Measurements from ENCODE around the gene NAA35. TPM values are rescaled to one million over a fixed set of nuclear protein-coding genes. Genes with fewer than 3 reads are reported as not detected.
"Not testable (repeated sequence)": the region's sequence is repeated elsewhere in the genome, so short reads cannot be mapped to it uniquely, and the experiment has no call there.

The NAA35 gene
- total and polyA plus RNA-seq, 5 donors = 7.9 to 17.7 (median 16.9) TPM

DNA sequence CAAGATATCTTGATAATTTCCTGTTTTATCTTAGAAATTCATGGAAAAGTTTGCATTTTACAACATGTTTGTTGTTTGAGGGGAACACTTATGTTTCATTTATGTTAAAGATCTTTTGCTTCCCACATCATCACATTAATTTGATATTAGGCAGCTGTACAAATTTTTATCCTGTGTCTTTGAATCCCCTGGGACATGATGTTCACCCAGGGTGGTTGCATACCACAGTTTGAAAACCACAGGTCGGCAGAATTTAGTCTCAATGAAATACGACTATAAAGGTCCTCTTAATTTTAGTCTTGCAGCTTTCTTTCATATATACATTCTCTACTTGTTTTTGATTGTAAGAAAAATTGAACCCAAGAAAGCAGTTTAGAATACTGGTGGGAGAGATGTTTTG, 3.7 kb downstream of the NAA35 start:
- Histone ChIP-seq H3K27ac (ENCODE audit: low read length) (no peak overlapping the region), H3K9me3 (ENCODE audit: control insufficient read depth, low read length) (no peaks in the 10 kb centered on the region), H3K4me3 (ENCODE audit: low read length) (no peak overlapping the region), H3K27me3 (ENCODE audit: control insufficient read depth, insufficient read depth) (no peaks in the 10 kb centered on the region), H3K4me1 (ENCODE audit: control insufficient read depth, insufficient read depth, low read length) (no peaks in the 10 kb centered on the region)
- DNase-seq (no peak), ATAC-seq (no peak)
- 68% methylated on average over 2 of the region's 2 CpGs for WGBS
- intact Hi-C loops (cut with DNase I) = no loop called here

DNA sequence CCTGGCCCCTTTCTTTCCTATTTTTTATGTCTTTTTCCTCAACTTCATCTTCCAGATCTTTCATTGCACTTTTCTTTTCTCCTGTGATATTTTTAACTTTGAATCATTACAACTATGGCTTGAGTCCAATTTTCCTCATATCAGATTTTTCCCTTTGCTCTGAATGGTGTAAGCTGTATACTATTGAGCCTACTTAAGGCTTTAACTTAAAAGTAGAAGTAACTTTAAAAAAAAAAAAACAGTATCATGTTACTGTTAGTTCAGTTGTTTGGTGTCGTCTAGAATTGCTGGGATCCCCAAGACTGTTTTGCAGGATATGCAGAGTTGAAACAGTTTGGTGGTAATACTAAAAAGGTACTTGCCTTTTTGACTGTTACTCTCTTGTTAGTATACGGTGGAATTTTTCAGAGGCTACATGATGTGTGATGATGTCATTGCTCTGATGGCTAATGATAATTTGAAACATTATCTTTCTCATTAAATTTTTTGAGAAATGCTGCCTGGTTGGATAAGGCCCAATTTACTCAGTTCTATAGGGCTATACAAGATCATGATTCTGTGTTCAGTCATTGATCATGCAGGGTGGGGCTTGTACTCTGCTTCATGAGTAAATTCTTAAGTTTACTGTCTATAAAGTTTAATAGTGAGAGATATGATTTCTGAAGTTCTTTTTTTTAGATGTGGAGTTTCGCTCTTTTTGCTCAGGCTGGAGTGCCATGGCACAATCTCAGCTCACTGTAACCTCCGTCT, 8.8 kb downstream of the NAA35 start:
- 65% methylated on average over 4 of the region's 4 CpGs for WGBS
- no peak overlapping the region for H3K4me3 ChIP-seq (ENCODE audit: low read length)
- ATAC-seq = no peak
- H3K27ac ChIP-seq (ENCODE audit: low read length) = no peak overlapping the region
- intact Hi-C loops (cut with DNase I) = no loop called here
- no peaks in the 10 kb centered on the region for H3K27me3 ChIP-seq (ENCODE audit: control insufficient read depth, insufficient read depth)
- H3K9me3 ChIP-seq (ENCODE audit: control insufficient read depth, low read length) = no peaks in the 10 kb centered on the region
- DNase-seq = no peak
- peaks cover 3% of the 10 kb centered on the region for H3K4me1 ChIP-seq (ENCODE audit: control insufficient read depth, insufficient read depth, low read length)

DNA sequence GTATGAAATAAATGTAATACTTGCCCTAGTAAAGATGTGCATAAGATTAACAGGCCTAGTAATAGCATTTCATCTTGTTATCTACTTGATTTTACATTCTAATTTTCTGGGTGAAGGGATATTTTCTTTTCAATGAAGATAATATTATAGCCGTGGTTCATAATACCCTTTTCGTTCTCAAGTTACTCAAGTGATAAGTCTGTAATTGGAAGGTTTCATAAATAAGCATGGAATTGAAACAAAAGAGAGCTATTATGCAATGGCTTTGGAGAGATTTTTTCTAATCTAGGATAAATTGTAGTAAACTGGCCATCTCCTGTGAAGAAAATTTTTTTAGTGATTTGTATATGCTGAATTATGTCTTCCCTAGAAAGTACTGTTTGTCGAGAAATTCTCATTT, 19.0 kb downstream of the NAA35 start:
- Histone ChIP-seq H3K27ac (ENCODE audit: low read length) (no peak overlapping the region), H3K4me1 (ENCODE audit: control insufficient read depth, insufficient read depth, low read length) (no peaks in the 10 kb centered on the region), H3K9me3 (ENCODE audit: control insufficient read depth, low read length) (no peaks in the 10 kb centered on the region), H3K4me3 (ENCODE audit: low read length) (no peak overlapping the region), H3K27me3 (ENCODE audit: control insufficient read depth, insufficient read depth) (no peaks in the 10 kb centered on the region)
- WGBS = 70% methylated on average over 3 of the region's 3 CpGs
- DNase-seq (no peak), ATAC-seq (no peak)
- intact Hi-C loops (cut with DNase I) = no loop called here

DNA sequence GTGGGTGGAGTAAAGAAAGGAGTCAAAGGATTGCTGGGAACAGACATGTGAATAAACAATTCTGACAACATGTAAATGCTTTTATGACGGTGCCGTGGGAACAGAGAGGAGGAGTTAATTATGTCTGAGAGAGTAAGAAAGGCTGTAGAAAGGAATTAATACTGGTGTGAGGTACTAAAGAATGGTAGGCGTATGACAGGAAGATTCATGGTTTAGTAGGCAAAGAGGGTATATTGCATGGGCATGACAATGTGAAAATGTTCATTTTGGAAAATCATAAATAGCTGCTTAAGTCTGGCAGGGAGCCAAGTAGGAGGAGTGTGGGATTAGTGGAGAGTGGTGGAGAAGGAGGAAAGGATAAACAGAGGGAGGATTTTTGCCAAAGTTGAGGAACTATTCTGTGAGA, 19.7 kb downstream of the NAA35 start:
- ATAC-seq = peak in 1 of 2 donors; percentile 71
- Histone ChIP-seq H3K4me1 (ENCODE audit: control insufficient read depth, insufficient read depth, low read length) (no peaks in the 10 kb centered on the region), H3K27me3 (ENCODE audit: control insufficient read depth, insufficient read depth) (no peaks in the 10 kb centered on the region), H3K4me3 (ENCODE audit: low read length) (no peak overlapping the region), H3K9me3 (ENCODE audit: control insufficient read depth, low read length) (no peaks in the 10 kb centered on the region), H3K27ac (ENCODE audit: low read length) (no peak overlapping the region)
- intact Hi-C loops (cut with DNase I) = no loop called here
- WGBS = 55% methylated on average over 3 of the region's 3 CpGs
- DNase-seq = no peak

DNA sequence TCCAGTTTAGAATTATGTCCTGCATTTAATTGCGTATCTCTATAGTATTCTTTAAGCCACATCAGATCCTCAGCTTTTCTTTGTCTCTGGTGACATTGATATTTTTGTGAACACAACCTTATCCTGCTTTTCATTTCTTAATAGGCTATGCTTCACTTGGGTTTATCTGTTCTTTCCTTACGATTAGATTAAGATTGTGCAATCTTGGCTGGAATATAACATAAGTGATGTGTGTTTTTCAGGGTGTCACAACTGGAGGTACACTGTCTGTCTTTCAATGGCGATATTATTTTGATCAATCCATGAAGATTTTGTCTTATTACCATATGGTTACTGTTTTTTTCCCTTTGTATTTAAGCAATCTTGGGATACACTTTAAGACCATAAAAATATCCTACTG, 23.6 kb downstream of the NAA35 start:
- H3K9me3 ChIP-seq (ENCODE audit: control insufficient read depth, low read length) = no peaks in the 10 kb centered on the region
- ATAC-seq = no peak
- H3K27ac ChIP-seq (ENCODE audit: low read length) = no peak overlapping the region
- intact Hi-C loops (cut with DNase I) = no loop called here
- no peak for DNase-seq
- H3K4me3 ChIP-seq (ENCODE audit: low read length) = no peak overlapping the region
- H3K27me3 ChIP-seq (ENCODE audit: control insufficient read depth, insufficient read depth) = no peaks in the 10 kb centered on the region
- H3K4me1 ChIP-seq (ENCODE audit: control insufficient read depth, insufficient read depth, low read length) = no peaks in the 10 kb centered on the region
- 86% methylated on average over 3 of the region's 3 CpGs for WGBS

DNA sequence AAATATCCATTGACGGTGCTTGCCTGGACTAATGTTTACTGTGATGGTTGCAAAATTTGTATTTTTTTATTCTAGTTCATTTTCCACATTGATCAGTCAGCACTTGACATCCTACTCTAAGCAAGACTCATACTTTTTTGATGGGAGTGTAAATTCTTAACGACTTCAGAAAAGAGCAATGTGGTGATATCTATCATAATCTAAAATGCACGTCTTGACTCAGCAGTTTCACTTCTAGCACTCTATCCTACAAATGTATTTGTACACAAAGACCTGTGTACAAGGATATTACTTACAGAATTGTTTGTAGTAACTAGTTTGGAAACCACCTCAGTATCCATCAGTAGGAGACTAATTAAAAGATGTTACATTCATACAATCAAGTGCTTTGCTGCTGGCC, 24.0 kb downstream of the NAA35 start:
- intact Hi-C loops (cut with DNase I) = no loop called here

DNA sequence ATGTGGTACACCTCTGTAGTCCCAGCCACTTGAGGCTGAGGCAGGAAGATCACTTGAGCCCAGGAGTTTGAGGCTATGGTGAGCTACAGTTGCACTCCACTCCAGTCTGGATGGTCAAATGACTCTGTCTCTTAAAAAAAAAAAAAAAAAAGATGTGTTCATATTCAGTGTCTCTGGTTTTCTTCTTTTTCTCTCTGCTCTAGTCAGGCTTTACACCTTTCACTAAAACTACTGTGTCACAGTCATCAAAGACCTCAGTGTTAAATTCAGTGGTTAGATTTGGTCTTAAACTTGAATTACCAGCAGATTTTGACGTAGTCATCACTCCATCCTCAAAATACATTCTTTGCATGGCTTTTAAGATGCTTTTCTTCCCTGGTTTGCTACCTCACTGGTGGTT, 28.8 kb downstream of the NAA35 start:
- 94% methylated on average over 1 of the region's 1 CpG for WGBS
- ATAC-seq = no peak
- no peaks in the 10 kb centered on the region for H3K9me3 ChIP-seq (ENCODE audit: control insufficient read depth, low read length)
- H3K27me3 ChIP-seq (ENCODE audit: control insufficient read depth, insufficient read depth) = no peaks in the 10 kb centered on the region
- intact Hi-C loops (cut with DNase I) = no loop called here
- no peak for DNase-seq
- no peak overlapping the region for H3K4me3 ChIP-seq (ENCODE audit: low read length)
- no peaks in the 10 kb centered on the region for H3K4me1 ChIP-seq (ENCODE audit: control insufficient read depth, insufficient read depth, low read length)
- no peak overlapping the region for H3K27ac ChIP-seq (ENCODE audit: low read length)

More for the DNA sequence above, 24.0 kb downstream of the NAA35 start:
- DNase-seq (no peak), ATAC-seq (no peak)
- no peaks in the 10 kb centered on the region for H3K27me3 ChIP-seq (ENCODE audit: control insufficient read depth, insufficient read depth)
- 91% methylated on average over 3 of the region's 3 CpGs for WGBS
- H3K9me3 ChIP-seq (ENCODE audit: control insufficient read depth, low read length) = no peaks in the 10 kb centered on the region
- no peaks in the 10 kb centered on the region for H3K4me1 ChIP-seq (ENCODE audit: control insufficient read depth, insufficient read depth, low read length)
- H3K4me3 ChIP-seq (ENCODE audit: low read length) = no peak overlapping the region
- no peak overlapping the region for H3K27ac ChIP-seq (ENCODE audit: low read length)

DNA sequence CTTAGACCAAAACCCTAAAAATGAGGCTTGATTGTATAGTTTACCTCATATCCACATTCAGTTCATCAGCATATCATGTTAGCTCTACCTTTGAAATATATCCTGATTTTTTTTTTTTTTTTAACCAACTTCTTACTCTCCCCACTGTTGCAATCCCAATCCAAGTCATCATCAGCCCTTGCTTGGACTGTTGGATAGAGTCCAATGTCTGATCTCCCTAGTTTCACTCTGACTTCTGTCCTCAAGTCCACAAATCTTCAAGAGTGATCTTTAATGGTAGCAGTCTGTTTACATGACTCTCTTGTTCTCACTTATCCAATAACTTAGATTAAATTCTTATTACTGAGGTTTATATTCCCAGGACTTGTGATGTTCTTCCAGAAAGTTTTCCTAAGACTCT, 30.8 kb downstream of the NAA35 start:
- intact Hi-C loops (cut with DNase I) = no loop called here
- DNase-seq (no peak), ATAC-seq (no peak)
- Histone ChIP-seq H3K27ac (ENCODE audit: low read length) (no peak overlapping the region), H3K4me3 (ENCODE audit: low read length) (no peak overlapping the region), H3K27me3 (ENCODE audit: control insufficient read depth, insufficient read depth) (no peaks in the 10 kb centered on the region), H3K4me1 (ENCODE audit: control insufficient read depth, insufficient read depth, low read length) (no peaks in the 10 kb centered on the region), H3K9me3 (ENCODE audit: control insufficient read depth, low read length) (no peaks in the 10 kb centered on the region)

DNA sequence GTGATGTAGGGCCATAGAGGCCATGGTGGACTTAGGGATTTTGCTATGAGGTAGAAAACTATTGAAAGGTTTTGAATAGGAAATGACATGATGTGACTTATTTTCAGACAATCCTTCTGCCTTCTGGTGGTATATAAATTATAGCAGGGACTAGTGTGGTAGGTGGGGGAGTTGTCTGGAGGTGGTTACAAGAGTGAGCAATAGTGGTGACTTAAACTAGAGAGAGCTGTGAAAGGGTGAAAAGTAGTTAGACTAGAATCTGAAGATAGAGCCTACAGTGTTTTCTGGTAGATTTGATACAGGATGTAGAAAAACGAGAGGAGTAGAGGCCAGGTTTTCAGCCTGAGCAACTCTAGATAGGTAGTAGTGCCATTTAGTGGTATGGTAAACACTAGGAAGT, 32.3 kb downstream of the NAA35 start:
- no peaks in the 10 kb centered on the region for H3K4me1 ChIP-seq (ENCODE audit: control insufficient read depth, insufficient read depth, low read length)
- intact Hi-C loops (cut with DNase I) = no loop called here
- no peak for DNase-seq
- H3K27me3 ChIP-seq (ENCODE audit: control insufficient read depth, insufficient read depth) = no peaks in the 10 kb centered on the region
- ATAC-seq = no peak
- WGBS = 81% methylated on average over 1 of the region's 1 CpG
- H3K4me3 ChIP-seq (ENCODE audit: low read length) = no peak overlapping the region
- no peaks in the 10 kb centered on the region for H3K9me3 ChIP-seq (ENCODE audit: control insufficient read depth, low read length)
- H3K27ac ChIP-seq (ENCODE audit: low read length) = no peak overlapping the region

DNA sequence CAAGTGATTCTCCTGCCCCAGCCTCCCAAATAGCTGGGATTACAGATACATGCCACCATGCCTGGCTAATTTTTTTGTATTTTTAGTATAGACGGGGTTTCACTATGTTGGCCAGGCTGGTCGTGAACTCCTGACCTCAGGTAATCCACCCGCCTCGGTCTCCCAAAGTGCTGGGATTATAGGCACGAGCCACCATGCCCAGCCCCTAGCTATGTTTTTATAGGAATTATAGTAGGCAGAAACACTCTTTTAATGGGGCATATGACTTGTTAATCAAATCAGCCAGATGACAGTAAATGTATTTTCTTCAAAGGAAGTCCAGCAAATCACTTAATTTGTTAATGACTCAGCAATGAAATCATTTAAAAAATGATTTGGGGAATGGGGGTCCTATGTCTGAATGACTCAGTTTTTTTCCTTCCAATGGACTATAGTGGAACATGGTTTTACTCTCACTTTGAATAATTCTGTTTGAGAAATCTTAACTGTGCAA, 33.2 kb downstream of the NAA35 start:
- intact Hi-C loops (cut with DNase I); H3K27ac ChIP-seq (ENCODE audit: low read length); DNase-seq; H3K4me3 ChIP-seq (ENCODE audit: low read length); H3K27me3 ChIP-seq (ENCODE audit: control insufficient read depth, insufficient read depth); H3K9me3 ChIP-seq (ENCODE audit: control insufficient read depth, low read length); ATAC-seq; H3K4me1 ChIP-seq (ENCODE audit: control insufficient read depth, insufficient read depth, low read length): not testable (repeated sequence)
- 95% methylated on average over 5 of the region's 5 CpGs for WGBS

DNA sequence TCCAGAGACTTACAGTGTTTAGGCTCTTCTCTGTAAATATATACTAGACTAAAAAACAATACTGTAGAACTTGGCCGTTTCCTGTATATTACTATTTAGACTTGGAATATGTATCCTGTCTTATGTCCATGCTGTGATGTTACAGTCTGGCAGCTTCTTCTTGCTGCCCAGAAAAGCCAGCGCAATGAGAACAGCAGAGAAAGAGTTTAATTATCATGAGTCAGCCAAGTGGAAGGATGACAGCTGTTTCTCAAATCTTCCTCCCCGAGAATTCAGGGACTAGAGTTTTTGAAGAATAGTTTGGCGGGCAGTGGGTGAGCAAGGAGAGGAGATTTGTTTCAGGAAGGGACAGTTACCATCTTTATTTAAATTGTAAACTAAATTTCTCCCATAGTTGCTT, 37.5 kb downstream of the NAA35 start:
- no peaks in the 10 kb centered on the region for H3K9me3 ChIP-seq (ENCODE audit: control insufficient read depth, low read length)
- intact Hi-C loops (cut with DNase I) = no loop called here
- no peaks in the 10 kb centered on the region for H3K27me3 ChIP-seq (ENCODE audit: control insufficient read depth, insufficient read depth)
- no peaks in the 10 kb centered on the region for H3K4me1 ChIP-seq (ENCODE audit: control insufficient read depth, insufficient read depth, low read length)
- H3K4me3 ChIP-seq (ENCODE audit: low read length) = no peak overlapping the region
- 70% methylated on average over 4 of the region's 4 CpGs for WGBS
- DNase-seq (no peak), ATAC-seq (no peak)
- no peak overlapping the region for H3K27ac ChIP-seq (ENCODE audit: low read length)

DNA sequence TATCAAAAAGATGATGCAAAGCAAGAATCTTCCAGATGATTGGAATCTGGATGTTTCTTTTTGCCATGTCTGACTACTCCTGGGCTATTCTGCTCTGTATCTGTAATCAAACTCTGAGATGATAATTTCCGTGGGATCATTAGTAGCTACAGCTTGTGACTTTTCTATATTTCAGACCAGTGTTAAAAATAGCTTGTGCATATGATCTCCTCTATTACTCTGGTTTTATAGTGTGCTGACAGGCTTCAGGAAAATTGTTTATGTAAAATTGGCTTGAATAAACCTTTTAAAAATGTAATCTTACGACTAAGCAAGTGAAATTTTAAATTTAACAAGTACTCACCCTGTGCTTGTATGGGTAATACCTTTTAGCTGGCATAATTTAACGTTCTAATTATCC, 40.4 kb downstream of the NAA35 start:
- Histone ChIP-seq H3K27me3 (ENCODE audit: control insufficient read depth, insufficient read depth) (no peaks in the 10 kb centered on the region), H3K4me1 (ENCODE audit: control insufficient read depth, insufficient read depth, low read length) (no peaks in the 10 kb centered on the region), H3K9me3 (ENCODE audit: control insufficient read depth, low read length) (no peaks in the 10 kb centered on the region), H3K27ac (ENCODE audit: low read length) (no peak overlapping the region), H3K4me3 (ENCODE audit: low read length) (no peak overlapping the region)
- ATAC-seq = no peak
- intact Hi-C loops (cut with DNase I) = no loop called here
- WGBS = 77% methylated on average over 3 of the region's 3 CpGs
- no peak for DNase-seq

Measured in right cardiac atrium (tissue), 5 donors.